H9 (cell line): ENCODE data around the gene TTBK1. TPM values are rescaled to one million over a fixed set of nuclear protein-coding genes. Genes with fewer than 3 reads are reported as not detected.

Experiments
- DNase-seq: peaks from one replicate; pipeline ENCODE4 v3.0.0-alpha.2; 2017
- H2AFZ ChIP-seq: one replicate; pipeline ENCODE4 v1.6.1; 2013; ENCODE audit warnings: mild to moderate bottlenecking, low read length, control low read depth, moderate library complexity
- H2AK5ac ChIP-seq: 2 replicates; pipeline ENCODE4 v1.6.1; 2013; ENCODE audit warnings: low read length, control low read depth, mixed read lengths; ENCODE audit not compliant: insufficient read length
- H2BK120ac ChIP-seq: one replicate; pipeline ENCODE4 v1.6.1; 2013; ENCODE audit warnings: low read depth, mild to moderate bottlenecking, low read length, control low read depth, inconsistent platforms; ENCODE audit not compliant: poor library complexity, severe bottlenecking
- H2BK12ac ChIP-seq: 2 replicates; pipeline ENCODE4 v1.6.1; 2013; ENCODE audit warnings: low read length, control low read depth, mixed read lengths, low read depth; ENCODE audit not compliant: insufficient read length
- H2BK15ac ChIP-seq: 2 replicates; pipeline ENCODE4 v1.6.1; 2013; ENCODE audit warnings: low read depth, low read length, control low read depth
- H2BK20ac ChIP-seq: one replicate; pipeline ENCODE4 v1.6.1; 2013; ENCODE audit warnings: low read depth, mild to moderate bottlenecking, low read length, control low read depth, inconsistent platforms; ENCODE audit not compliant: poor library complexity, severe bottlenecking
- H2BK5ac ChIP-seq: 2 replicates; pipeline ENCODE4 v1.6.1; 2013; ENCODE audit warnings: low read length, control low read depth, mixed read lengths; ENCODE audit not compliant: insufficient read length
- H3K14ac ChIP-seq: 2 replicates; pipeline ENCODE4 v1.6.1; 2013; ENCODE audit warnings: low read length, control low read depth; ENCODE audit not compliant: insufficient read depth
- H3K18ac ChIP-seq: 2 replicates; pipeline ENCODE4 v1.6.1; 2013; ENCODE audit warnings: low read depth, mild to moderate bottlenecking, mixed read lengths, low read length, control low read depth; ENCODE audit not compliant: insufficient read length
- H3K23ac ChIP-seq: 2 replicates; pipeline ENCODE4 v1.6.1; 2013; ENCODE audit warnings: low read length, control low read depth, mixed read lengths, low read depth; ENCODE audit not compliant: insufficient read length
- H3K23me2 ChIP-seq: 2 replicates; pipeline ENCODE4 v1.6.1; 2013; ENCODE audit warnings: low read depth, mild to moderate bottlenecking, mixed read lengths, low read length, control low read depth; ENCODE audit not compliant: insufficient read length, poor library complexity, severe bottlenecking
- H3K27ac ChIP-seq: 2 replicates; pipeline ENCODE4 v1.5.1; 2013; ENCODE audit warnings: low read length, control low read depth, mixed read lengths, low read depth; ENCODE audit not compliant: insufficient read length
- H3K27me3 ChIP-seq: 2 replicates; pipeline ENCODE4 v1.6.1; 2013; ENCODE audit warnings: low read length, control low read depth, inconsistent platforms; ENCODE audit not compliant: insufficient read depth
- H3K4ac ChIP-seq: 2 replicates; pipeline ENCODE4 v1.6.1; 2013; ENCODE audit warnings: low read depth, mild to moderate bottlenecking, control low read depth, inconsistent platforms, low read length, moderate library complexity
- H3K4me1 ChIP-seq: 2 replicates; pipeline ENCODE4 v1.6.1; 2013; ENCODE audit warnings: low read length, control low read depth, inconsistent platforms; ENCODE audit not compliant: insufficient read depth
- H3K4me2 ChIP-seq: 2 replicates; pipeline ENCODE4 v1.6.1; 2013; ENCODE audit warnings: low read length, control low read depth, mixed read lengths; ENCODE audit not compliant: insufficient read length, insufficient read depth
- H3K56ac ChIP-seq: 2 replicates; pipeline ENCODE4 v1.6.1; 2013; ENCODE audit warnings: low read depth, mild to moderate bottlenecking, mixed read lengths, low read length, control low read depth; ENCODE audit not compliant: insufficient read length
- H3K79me1 ChIP-seq: 2 replicates; pipeline ENCODE4 v1.6.1; 2013; ENCODE audit warnings: low read depth, mild to moderate bottlenecking, moderate library complexity, low read length, control low read depth, inconsistent platforms; ENCODE audit not compliant: insufficient read depth, poor library complexity, severe bottlenecking
- H3K79me2 ChIP-seq: 2 replicates; pipeline ENCODE4 v1.6.1; 2013; ENCODE audit warnings: low read length, control low read depth, inconsistent platforms; ENCODE audit not compliant: insufficient read depth
- H3K9ac ChIP-seq: 2 replicates; pipeline ENCODE4 v1.6.1; 2013; ENCODE audit warnings: low read length, control low read depth, mixed read lengths; ENCODE audit not compliant: insufficient read length; ENCODE audit errors: extremely low read depth
- H3K9me3 ChIP-seq: one replicate; pipeline ENCODE4 v1.6.1; 2013; ENCODE audit warnings: low read depth, low read length, inconsistent platforms; ENCODE audit not compliant: control insufficient read depth
- H3T11ph ChIP-seq: one replicate; pipeline ENCODE4 v1.6.1; 2013; ENCODE audit warnings: mild to moderate bottlenecking, low read length, control low read depth, inconsistent platforms
- H4K20me1 ChIP-seq: one replicate; pipeline ENCODE4 v1.6.1; 2013; ENCODE audit not compliant: control insufficient read depth, insufficient read length, insufficient read depth
- H4K5ac ChIP-seq: 2 replicates; pipeline ENCODE4 v1.6.1; 2013; ENCODE audit warnings: low read depth, mild to moderate bottlenecking, mixed read lengths, low read length, control low read depth; ENCODE audit not compliant: insufficient read length
- H4K8ac ChIP-seq: replicated peaks from 2 replicates; pipeline ENCODE4 v1.6.1; 2013; ENCODE audit warnings: low read length, control low read depth, mixed read lengths, low read depth; ENCODE audit not compliant: insufficient read length
- H4K91ac ChIP-seq: 2 replicates; pipeline ENCODE4 v1.6.1; 2013; ENCODE audit warnings: low read depth, mild to moderate bottlenecking, moderate library complexity, mixed read lengths, low read length, control low read depth; ENCODE audit not compliant: insufficient read length
- H3K27ac Mint-ChIP-seq, 3 experiments: 2 replicates in 2 of 3; 3 replicates in 1 of 3; pipeline ENCODE4 v1.8.0; 2020 to 2021; ENCODE audit warnings: mixed read lengths in 3 of 3, mild to moderate bottlenecking in 1 of 3, moderate library complexity in 1 of 3
- H3K27me3 Mint-ChIP-seq: 2 replicates; pipeline ENCODE4 v1.8.0; 2021; ENCODE audit warnings: low read depth, mild to moderate bottlenecking, moderate library complexity, mixed read lengths
- H3K36me3 Mint-ChIP-seq, 3 experiments: 2 replicates in 2 of 3; 3 replicates in 1 of 3; pipeline ENCODE4 v1.8.0; 2020 to 2021; ENCODE audit warnings: low read depth in 3 of 3, mixed read lengths in 3 of 3; ENCODE audit not compliant: insufficient read depth in 1 of 3
- H3K4me1 Mint-ChIP-seq, 2 experiments: 2 replicates each; pipeline ENCODE4 v1.8.0; 2020; ENCODE audit warnings: mixed read lengths in 2 of 2
- H3K4me3 Mint-ChIP-seq, 2 experiments: 2 replicates in 1 of 2; 3 replicates in 1 of 2; pipeline ENCODE4 v1.8.0; 2020 to 2021; ENCODE audit warnings: mild to moderate bottlenecking in 2 of 2, mixed read lengths in 2 of 2, moderate library complexity in 1 of 2
- H3K9me3 Mint-ChIP-seq, 2 experiments: 2 replicates in 1 of 2; 3 replicates in 1 of 2; pipeline ENCODE4 v1.8.0; 2020; ENCODE audit warnings: mild to moderate bottlenecking in 2 of 2, mixed read lengths in 2 of 2, moderate library complexity in 1 of 2
- CTCF ChIP-seq: fragments of 200-600 bp; sonication (generic); conservative IDR thresholded peaks from 3 replicates; pipeline ENCODE4 v1.8.0; 2021; ENCODE audit warnings: antibody characterized with exemption, mild to moderate bottlenecking
- WGBS: extraction: QIAGEN DNeasy Blood & Tissue Kit; methylation state at CpG from one replicate; pipeline ENCODE4 v1.1.7; 2013; ENCODE audit warnings: missing lambda C conversion rate, low lambda C conversion rate, mixed read lengths; ENCODE audit not compliant: insufficient read length; ENCODE audit errors: extremely low coverage; 5-methylcytosine and 5-hydroxymethylcytosine counted together
- total RNA-seq: library from RNA; stranded (reverse); gene quantifications from 2 replicates; pipeline ENCODE4 v1.2.1, GENCODE V29; 2021

Gene TTBK1
- total RNA-seq, 1 experiment from 2014 or later: 1.6 TPM

- H3K4me3 Mint-ChIP-seq: no peak overlapping the region
- no CpG with 5 or more reads among the region's 13 CpGs for WGBS
- no peaks in the 10 kb centered on the region for H3K36me3 Mint-ChIP-seq
- Histone ChIP-seq H3K79me1 (no peaks in the 10 kb centered on the region), H2AK5ac (no peak overlapping the region), H3K4me1 (no peaks in the 10 kb centered on the region; the same call in 1 of the 2 replicates), H3K9me3 (no peaks in the 10 kb centered on the region), H3K18ac (no peak overlapping the region), H3K4me2 (no peak overlapping the region), H2BK12ac (no peak overlapping the region), H3K9ac (no peak overlapping the region), H3K79me2 (no peaks in the 10 kb centered on the region), H4K91ac (no peak overlapping the region), H3K27ac (no peak overlapping the region), H3T11ph (no peak overlapping the region), H3K4ac (no peak overlapping the region), H2BK5ac (no peak overlapping the region), H3K14ac (no peak overlapping the region), H2BK120ac (no peak overlapping the region), H3K27me3 (peaks cover 11% of the 10 kb centered on the region; the same call in 1 of the 2 replicates), H2BK20ac (no peak overlapping the region), H4K20me1 (no peaks in the 10 kb centered on the region), H2AFZ (no peak overlapping the region), H3K23me2 (peaks cover 12% of the 10 kb centered on the region), H2BK15ac (no peak overlapping the region), H4K8ac (no peak overlapping the region), H3K56ac (no peak overlapping the region), H3K23ac (no peak overlapping the region), H4K5ac (no peak overlapping the region)
- peaks cover 35 to 47% of the 10 kb centered on the region in 2 experiments for H3K4me1 Mint-ChIP-seq
- H3K9me3 Mint-ChIP-seq: no peaks in the 10 kb centered on the region
- peaks cover 54% of the 10 kb centered on the region for H3K27me3 Mint-ChIP-seq
- H3K27ac Mint-ChIP-seq: no peak overlapping the region; a peak in 1 of 7 replicates
- no peak for DNase-seq
- TF ChIP-seq CTCF: no peak
Observed at GRCh38 chr6:43277643-43278523, 34.6 kb downstream of the TTBK1 start.
